Measurements from ENCODE around the gene PRF1.

Gene PRF1

DNA sequence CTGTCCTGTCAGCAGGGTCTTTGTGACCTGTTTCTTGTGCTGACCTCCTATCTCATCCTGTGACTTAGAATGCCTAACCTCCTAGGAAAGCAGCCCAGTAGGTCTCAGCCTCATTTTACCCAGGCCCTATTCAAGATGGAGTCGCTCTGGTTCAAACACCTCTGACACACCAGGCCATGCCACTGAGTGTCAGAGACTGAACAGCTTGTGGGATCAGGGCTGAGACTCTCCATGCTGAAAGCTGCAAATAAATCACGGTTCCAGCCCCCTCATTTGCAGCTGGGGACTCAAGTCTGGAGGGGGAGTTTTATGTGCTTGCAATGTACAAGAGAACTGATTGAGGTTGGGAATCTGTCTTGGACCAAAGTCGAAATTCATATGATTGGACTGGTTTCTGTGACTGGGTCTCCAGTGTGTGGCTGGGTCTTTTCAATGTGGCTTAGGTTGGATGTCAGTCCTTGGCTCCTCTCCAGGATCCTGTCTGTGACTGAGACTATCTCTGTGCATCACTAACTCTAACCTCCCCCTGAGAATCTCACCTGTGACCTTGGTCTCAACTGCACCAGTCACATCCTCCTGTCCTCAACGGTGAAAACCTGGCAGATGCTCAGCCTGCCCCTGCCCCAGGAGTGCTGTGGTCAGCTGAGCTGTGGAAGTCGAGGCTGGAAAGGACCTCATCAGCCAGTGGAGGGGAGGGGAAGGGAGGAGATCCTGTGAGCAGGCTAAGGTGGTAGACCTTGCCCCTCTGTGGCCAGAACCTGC lies 11.7 kb downstream of the PRF1 start:
- TF ChIP-seq, protein P1, sequence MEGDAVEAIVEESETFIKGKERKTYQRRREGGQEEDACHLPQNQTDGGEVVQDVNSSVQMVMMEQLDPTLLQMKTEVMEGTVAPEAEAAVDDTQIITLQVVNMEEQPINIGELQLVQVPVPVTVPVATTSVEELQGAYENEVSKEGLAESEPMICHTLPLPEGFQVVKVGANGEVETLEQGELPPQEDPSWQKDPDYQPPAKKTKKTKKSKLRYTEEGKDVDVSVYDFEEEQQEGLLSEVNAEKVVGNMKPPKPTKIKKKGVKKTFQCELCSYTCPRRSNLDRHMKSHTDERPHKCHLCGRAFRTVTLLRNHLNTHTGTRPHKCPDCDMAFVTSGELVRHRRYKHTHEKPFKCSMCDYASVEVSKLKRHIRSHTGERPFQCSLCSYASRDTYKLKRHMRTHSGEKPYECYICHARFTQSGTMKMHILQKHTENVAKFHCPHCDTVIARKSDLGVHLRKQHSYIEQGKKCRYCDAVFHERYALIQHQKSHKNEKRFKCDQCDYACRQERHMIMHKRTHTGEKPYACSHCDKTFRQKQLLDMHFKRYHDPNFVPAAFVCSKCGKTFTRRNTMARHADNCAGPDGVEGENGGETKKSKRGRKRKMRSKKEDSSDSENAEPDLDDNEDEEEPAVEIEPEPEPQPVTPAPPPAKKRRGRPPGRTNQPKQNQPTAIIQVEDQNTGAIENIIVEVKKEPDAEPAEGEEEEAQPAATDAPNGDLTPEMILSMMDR (conservative IDR thresholded peaks at IDR 0.05; ENCODE audit: low read length): no peak
- no peak overlapping the region for H3K4me3 ChIP-seq (ENCODE audit: low read length)
- DNase-seq (ENCODE audit: low read depth): no peak

DNA sequence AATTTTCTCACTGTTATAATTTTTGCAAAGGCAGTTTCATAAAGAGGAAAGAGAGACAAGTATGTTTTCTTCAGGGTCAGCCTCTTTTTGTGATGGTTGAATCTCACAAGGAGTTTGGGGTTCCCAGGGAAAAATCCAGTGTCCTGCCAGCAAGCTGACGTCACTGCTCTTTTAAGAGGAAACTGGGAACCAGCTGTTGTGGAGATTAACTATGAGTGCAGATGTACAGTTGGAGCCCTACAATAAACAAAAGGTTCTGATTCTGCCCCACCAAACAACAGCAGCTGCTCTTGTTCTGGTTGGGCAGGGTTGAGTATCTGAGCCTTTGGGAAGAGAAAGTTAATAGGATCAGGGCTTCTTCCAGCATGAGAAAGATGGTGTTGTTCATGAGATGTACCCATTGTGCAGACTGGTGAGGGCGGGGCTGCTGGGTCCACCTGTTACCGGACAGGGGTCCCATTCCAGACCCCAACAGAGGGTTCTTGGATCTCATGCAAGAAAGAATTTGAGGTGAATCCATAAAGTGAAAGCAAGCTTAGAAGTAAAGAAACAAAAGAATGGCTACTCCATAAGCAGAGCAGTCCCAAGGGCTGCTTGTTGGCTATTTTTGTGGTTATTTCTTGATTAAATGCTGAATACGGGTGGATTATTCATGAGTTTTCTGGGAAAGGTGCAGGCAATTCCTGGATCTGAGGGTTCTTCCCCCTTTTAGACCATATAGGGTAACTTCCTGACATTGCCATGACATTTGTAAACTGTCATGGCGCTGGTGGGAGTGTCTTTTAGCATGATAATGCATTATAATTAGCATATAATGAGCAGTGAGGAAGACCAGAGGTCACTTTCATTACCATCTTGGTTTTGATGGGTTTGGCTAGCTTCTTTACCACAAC lies 12.5 kb downstream of the PRF1 start:
- DNase-seq (ENCODE audit: low read depth): peak; percentile 23
- no peak overlapping the region for H3K4me3 ChIP-seq (ENCODE audit: low read length)
- TF ChIP-seq, protein P1 (conservative IDR thresholded peaks at IDR 0.05; ENCODE audit: low read length): no peak

DNA sequence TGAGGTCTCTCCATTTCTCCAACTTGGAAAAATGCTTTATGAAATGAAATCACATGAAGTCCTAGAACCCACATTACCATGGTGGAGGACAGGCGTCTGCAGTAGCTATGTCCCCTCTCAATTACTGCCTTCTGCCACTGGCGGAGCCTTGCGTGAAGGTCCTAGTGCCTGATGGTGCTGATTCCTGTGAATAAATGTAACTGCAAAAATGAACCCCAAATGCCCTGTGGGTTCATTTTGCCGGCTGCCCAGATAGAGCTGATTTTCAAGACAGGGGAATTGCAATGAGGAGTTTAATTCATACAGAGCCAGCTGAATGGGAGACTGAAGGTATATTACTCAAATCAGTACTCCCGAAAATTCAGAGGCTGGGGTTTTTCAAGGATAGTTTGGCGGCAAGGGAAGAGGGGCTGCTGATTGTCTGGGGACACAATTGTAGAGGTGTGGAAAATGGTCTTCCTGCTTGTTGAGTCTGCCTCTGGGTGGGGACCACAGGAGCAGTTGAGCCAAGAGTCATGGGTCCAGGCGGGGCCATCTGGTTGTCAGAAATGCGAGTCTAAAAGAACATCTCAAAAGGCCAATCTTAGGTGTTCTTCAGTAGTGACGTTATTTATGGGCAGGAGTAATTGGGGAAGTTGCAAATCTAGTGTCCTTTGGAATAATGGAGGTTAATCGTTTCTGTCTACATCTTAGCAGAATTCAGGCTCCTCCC lies 13.5 kb downstream of the PRF1 start:
- H3K4me3 ChIP-seq (ENCODE audit: low read length): no peak overlapping the region
- TF ChIP-seq, protein P1 (conservative IDR thresholded peaks at IDR 0.05; ENCODE audit: low read length): no peak
- no peak for DNase-seq (ENCODE audit: low read depth)

DNA sequence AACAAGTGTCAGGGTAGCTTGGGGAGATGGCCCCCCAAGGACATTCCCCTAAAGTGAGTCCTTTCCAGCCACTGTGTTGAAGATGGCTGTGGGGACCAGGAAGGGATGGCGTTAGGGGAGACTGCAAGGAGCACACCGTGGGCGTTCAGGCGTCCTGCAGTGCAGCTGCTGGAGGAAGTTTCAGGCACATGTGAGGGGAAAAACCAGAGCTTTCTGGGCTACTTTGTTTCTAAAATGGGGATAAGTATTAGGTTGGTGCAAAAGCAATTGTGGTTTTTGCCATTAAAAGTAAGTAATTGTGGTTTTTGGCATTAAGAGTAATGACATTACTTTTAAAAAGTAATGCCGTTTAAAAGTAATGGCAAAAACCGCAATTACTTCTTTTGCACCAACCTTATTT lies 14.3 kb downstream of the PRF1 start:
- TF ChIP-seq, protein P1 (conservative IDR thresholded peaks at IDR 0.05; ENCODE audit: low read length): no peak
- DNase-seq (ENCODE audit: low read depth): no peak
- H3K4me3 ChIP-seq (ENCODE audit: low read length): no peak overlapping the region

DNA sequence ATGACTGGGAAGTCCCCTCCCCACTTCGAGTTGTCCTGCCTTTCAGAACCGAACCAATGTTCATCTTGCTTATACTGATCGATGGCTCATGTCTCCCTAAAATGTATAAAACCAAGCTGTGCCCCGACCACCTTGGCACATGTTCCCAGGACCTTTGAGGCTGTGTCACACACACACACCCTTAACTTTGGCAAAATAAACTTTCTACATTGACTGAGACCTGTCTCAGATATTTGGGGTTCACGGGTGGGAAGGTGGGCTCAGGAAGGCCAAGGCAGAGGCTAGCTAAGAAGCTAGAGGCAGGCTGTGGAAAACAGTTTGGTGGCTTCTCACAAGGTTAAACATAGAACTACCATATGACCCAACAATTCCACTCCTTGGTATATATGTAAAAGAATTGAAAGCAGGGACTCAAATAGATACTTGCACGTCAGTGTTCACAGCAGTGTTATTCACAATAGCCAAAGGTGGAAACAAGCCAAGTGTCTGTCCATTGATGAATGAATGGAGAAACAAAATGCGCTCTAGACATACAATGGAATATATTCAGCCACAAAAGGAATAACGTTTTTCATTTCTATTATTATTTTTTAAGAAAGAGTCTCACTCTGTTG lies 15.4 kb downstream of the PRF1 start:
- TF ChIP-seq, protein P1 (conservative IDR thresholded peaks at IDR 0.05; ENCODE audit: low read length): no peak
- DNase-seq (ENCODE audit: low read depth): no peak
- H3K4me3 ChIP-seq (ENCODE audit: low read length): no peak overlapping the region

DNA sequence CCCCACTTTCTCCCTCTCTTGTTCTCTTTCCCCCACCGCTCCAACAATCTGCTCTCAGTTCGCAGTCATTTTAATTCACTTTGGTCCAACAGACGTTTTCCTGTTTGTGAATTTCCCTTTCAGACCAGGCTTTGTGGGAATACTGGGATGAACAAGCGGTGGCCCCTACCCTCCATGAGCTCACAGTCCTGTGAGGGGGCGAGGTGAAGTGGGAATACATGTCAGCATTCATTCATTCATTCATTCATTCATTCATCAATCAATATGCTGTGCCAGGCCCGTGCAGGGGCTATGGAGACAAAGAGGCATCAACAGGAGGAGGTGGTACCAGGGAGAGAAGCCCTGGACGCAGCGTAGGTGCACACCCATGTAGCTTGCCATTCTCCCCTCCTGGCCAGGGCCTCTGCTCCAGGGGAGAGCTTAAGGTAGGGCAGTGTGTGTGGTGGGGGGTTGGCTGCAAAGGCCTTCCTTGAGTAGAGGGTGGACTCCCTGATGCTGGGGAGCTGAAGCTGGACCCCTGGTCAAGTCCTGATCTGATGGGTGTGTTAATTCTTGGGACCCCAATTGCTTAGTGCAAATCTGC lies 16.1 kb downstream of the PRF1 start:
- no peak for DNase-seq (ENCODE audit: low read depth)
- TF ChIP-seq, protein P1 (conservative IDR thresholded peaks at IDR 0.05; ENCODE audit: low read length): no peak
- no peak overlapping the region for H3K4me3 ChIP-seq (ENCODE audit: low read length)
